ENCODE data around the gene TRIP12.
"Not testable (repeated sequence)": the region's sequence is repeated elsewhere in the genome, so short reads cannot be mapped to it uniquely, and the experiment has no call there.

The TRIP12 gene

GRCh38 chr2:229761663-229762062 is 160.1 kb downstream of the TRIP12 start:
- Histone ChIP-seq H3K4me2 (ENCODE audit: low read depth, low read length) (no peak overlapping the region), H3K27ac (ENCODE audit: low read length) (no peak overlapping the region), H2AFZ (ENCODE audit: low read length) (no peak overlapping the region), H3K9ac (ENCODE audit: low read length) (no peak overlapping the region), H3K27me3 (replicated peaks; ENCODE audit: insufficient read depth, low read length) (no peaks in the 10 kb centered on the region), H3K4me3 (ENCODE audit: low read length) (no peak overlapping the region), H3K9me3 (replicated peaks; ENCODE audit: insufficient read depth, low read length) (no peaks in the 10 kb centered on the region), H3K36me3 (replicated peaks; ENCODE audit: insufficient read depth, low read length) (no peaks in the 10 kb centered on the region), H4K20me1 (ENCODE audit: insufficient read depth, low read length) (no peaks in the 10 kb centered on the region), H3F3A (ENCODE audit: insufficient read depth, low read length) (no peaks in the 10 kb centered on the region), H3K79me2 (ENCODE audit: low read length) (no peaks in the 10 kb centered on the region), H3K4me1 (ENCODE audit: low read length) (no peaks in the 10 kb centered on the region), H3K9me2 (replicated peaks; ENCODE audit: insufficient read depth, low read length) (no peaks in the 10 kb centered on the region)
- DNase-seq: no peak
- TF ChIP-seq EZH2 (optimal IDR thresholded peaks at IDR 0.05; ENCODE audit: low read depth, low read length) (no peak), CTCF (IDR thresholded peaks at IDR 0.05; ENCODE audit: low read length) (no peak), EZH2phosphoT487 (IDR thresholded peaks at IDR 0.05; ENCODE audit: low read length) (no peak)

- H3K79me2 ChIP-seq (ENCODE audit: low read length); H3K4me1 ChIP-seq (ENCODE audit: low read length); H4K20me1 ChIP-seq (ENCODE audit: insufficient read depth, low read length); H3K36me3 ChIP-seq (replicated peaks; ENCODE audit: insufficient read depth, low read length); H3K9ac ChIP-seq (ENCODE audit: low read length); H3K27me3 ChIP-seq (replicated peaks; ENCODE audit: insufficient read depth, low read length); H2AFZ ChIP-seq (ENCODE audit: low read length); H3K4me2 ChIP-seq (ENCODE audit: low read depth, low read length); H3K9me2 ChIP-seq (replicated peaks; ENCODE audit: insufficient read depth, low read length); DNase-seq; H3K27ac ChIP-seq (ENCODE audit: low read length); H3K9me3 ChIP-seq (replicated peaks; ENCODE audit: insufficient read depth, low read length); H3F3A ChIP-seq (ENCODE audit: insufficient read depth, low read length); H3K4me3 ChIP-seq (ENCODE audit: low read length): not testable (repeated sequence)
Observed at GRCh38 chr2:229757462-229757861, 164.3 kb downstream of the TRIP12 start.

- TF ChIP-seq CTCF (IDR thresholded peaks at IDR 0.05; ENCODE audit: low read length): no peak
- TF ChIP-seq EZH2 (optimal IDR thresholded peaks at IDR 0.05; ENCODE audit: low read depth, low read length): no peak
- TF ChIP-seq EZH2phosphoT487 (IDR thresholded peaks at IDR 0.05; ENCODE audit: low read length): no peak
- Histone ChIP-seq H3K9ac (ENCODE audit: low read length) (no peak overlapping the region), H3K4me3 (ENCODE audit: low read length) (no peak overlapping the region), H3K36me3 (replicated peaks; ENCODE audit: insufficient read depth, low read length) (no peaks in the 10 kb centered on the region), H3K4me1 (ENCODE audit: low read length) (no peaks in the 10 kb centered on the region), H3K27ac (ENCODE audit: low read length) (no peak overlapping the region), H3K79me2 (ENCODE audit: low read length) (no peaks in the 10 kb centered on the region), H3F3A (ENCODE audit: insufficient read depth, low read length) (no peaks in the 10 kb centered on the region), H3K9me3 (replicated peaks; ENCODE audit: insufficient read depth, low read length) (no peaks in the 10 kb centered on the region), H4K20me1 (ENCODE audit: insufficient read depth, low read length) (no peaks in the 10 kb centered on the region), H3K9me2 (replicated peaks; ENCODE audit: insufficient read depth, low read length) (no peaks in the 10 kb centered on the region), H3K4me2 (ENCODE audit: low read depth, low read length) (no peak overlapping the region), H2AFZ (ENCODE audit: low read length) (no peak overlapping the region), H3K27me3 (replicated peaks; ENCODE audit: insufficient read depth, low read length) (no peaks in the 10 kb centered on the region)
- DNase-seq: no peak
Observed at GRCh38 chr2:229752970-229753729, 168.7 kb downstream of the TRIP12 start.

GRCh38 chr2:229749779-229750178 is 172.0 kb downstream of the TRIP12 start:
- H3K4me3 ChIP-seq (ENCODE audit: low read length): no peak overlapping the region
- H3K4me2 ChIP-seq (ENCODE audit: low read depth, low read length): no peak overlapping the region
- no peaks in the 10 kb centered on the region for H3K79me2 ChIP-seq (ENCODE audit: low read length)
- H4K20me1 ChIP-seq (ENCODE audit: insufficient read depth, low read length): no peaks in the 10 kb centered on the region
- H3K9me2 ChIP-seq (replicated peaks; ENCODE audit: insufficient read depth, low read length): no peaks in the 10 kb centered on the region
- TF ChIP-seq CTCF (IDR thresholded peaks at IDR 0.05; ENCODE audit: low read length): no peak
- no peak for TF ChIP-seq EZH2 (optimal IDR thresholded peaks at IDR 0.05; ENCODE audit: low read depth, low read length)
- no peak for TF ChIP-seq EZH2phosphoT487 (IDR thresholded peaks at IDR 0.05; ENCODE audit: low read length)
- H3F3A ChIP-seq (ENCODE audit: insufficient read depth, low read length): no peaks in the 10 kb centered on the region
- no peak overlapping the region for H2AFZ ChIP-seq (ENCODE audit: low read length)
- H3K9ac ChIP-seq (ENCODE audit: low read length): no peak overlapping the region
- H3K27ac ChIP-seq (ENCODE audit: low read length): no peak overlapping the region
- no peaks in the 10 kb centered on the region for H3K9me3 ChIP-seq (replicated peaks; ENCODE audit: insufficient read depth, low read length)
- DNase-seq: no peak
- H3K36me3 ChIP-seq (replicated peaks; ENCODE audit: insufficient read depth, low read length): no peaks in the 10 kb centered on the region
- no peaks in the 10 kb centered on the region for H3K4me1 ChIP-seq (ENCODE audit: low read length)
- H3K27me3 ChIP-seq (replicated peaks; ENCODE audit: insufficient read depth, low read length): no peaks in the 10 kb centered on the region

Data from MM.1S (cell line).